BJ (cell line): ENCODE results near the gene PLXNB2. TPM values are rescaled to one million over a fixed set of nuclear protein-coding genes. Genes with fewer than 3 reads are reported as not detected.

Experiments
- CTCF ChIA-PET: fragments of 350-600 bp; formaldehyde crosslinking; extraction: SDS; loops from one replicate; lab custom pipeline; 2021; ENCODE audit warnings: antibody characterized with exemption, inconsistent platforms; lab: Yijun Ruan, JAX
- POLR2A ChIA-PET: fragments of 300-600 bp; sonication (Branson Sonifier 250); formaldehyde crosslinking; extraction: SDS; loops from one replicate; lab custom pipeline; 2021; ENCODE audit warnings: antibody characterized with exemption; lab: Charles Lee
- DNase-seq: peaks from one replicate; pipeline ENCODE4 v3.0.0-alpha.2; 2011; ENCODE audit warnings: low read depth
- H3K27me3 ChIP-seq: 2 replicates; pipeline ENCODE4 v1.6.0; 2011; ENCODE audit warnings: low read length; ENCODE audit not compliant: control insufficient read depth, insufficient read depth
- H3K36me3 ChIP-seq: 2 replicates; pipeline ENCODE4 v1.5.1; 2011; ENCODE audit warnings: low read length; ENCODE audit not compliant: control insufficient read depth, insufficient read depth
- H3K4me3 ChIP-seq: 2 replicates; pipeline ENCODE4 v1.5.1; 2011; ENCODE audit warnings: low read depth, mild to moderate bottlenecking, control low read depth, low read length
- CTCF ChIP-seq: IDR thresholded peaks from 2 replicates; pipeline ENCODE4 v1.5.1; 2011; ENCODE audit warnings: low read depth, mild to moderate bottlenecking, control low read depth, inconsistent platforms, low read length, moderate library complexity; ENCODE audit not compliant: insufficient read depth
- polyA plus RNA-seq: library from polyadenylated mRNA; depleted of rRNA; stranded (reverse); fragments of >200 nt; gene quantifications from 2 replicates; pipeline ENCODE4 v1.2.3, GENCODE V29; 2011

PLXNB2 gene
- polyA plus RNA-seq, 1 experiment = 143 TPM

- ChIA-PET CTCF (interaction anchor here (1.4 kb wide), 1 partner anchor 30 kb away, joined by 3 read pairs; no protein-coding TSS in a partner anchor), POLR2A (no interaction called here)
- DNase-seq = no peak
- Histone ChIP-seq H3K36me3 (peaks cover 20% of the 10 kb centered on the region), H3K27me3 (no peaks in the 10 kb centered on the region), H3K4me3 (no peak overlapping the region)
- no peak for TF ChIP-seq CTCF
Measured at GRCh38 chr22:50297510-50298265, 9.8 kb downstream of the PLXNB2 start.

GRCh38 chr22:50296658-50297490 is 10.6 kb downstream of the PLXNB2 start:
- ChIA-PET CTCF (interaction anchor here (1.4 kb wide), 1 partner anchor 30 kb away, joined by 3 read pairs; no protein-coding TSS in a partner anchor), POLR2A (no interaction called here)
- TF ChIP-seq CTCF = no peak
- Histone ChIP-seq H3K36me3 (peaks cover 18% of the 10 kb centered on the region), H3K27me3 (no peaks in the 10 kb centered on the region), H3K4me3 (no peak overlapping the region)
- DNase-seq = no peak

- DNase-seq = no peak
- ChIA-PET CTCF (interaction anchor here (0.6 to 3.9 kb wide), 6 partner anchors 10 to 32 kb away, joined by 3 to 25 read pairs (median 12); partner anchors contain the start of gene DENND6B), POLR2A (interaction anchor here (0.5 kb wide), 1 partner anchor 23 kb away, joined by 3 read pairs; no protein-coding TSS in a partner anchor)
- Histone ChIP-seq H3K27me3 (no peaks in the 10 kb centered on the region), H3K36me3 (peaks cover 25% of the 10 kb centered on the region), H3K4me3 (no peak overlapping the region)
- no peak for TF ChIP-seq CTCF
Measured at GRCh38 chr22:50294319-50294656, 13.2 kb downstream of the PLXNB2 start.

- ChIA-PET CTCF (interaction anchor here (0.6 to 3.9 kb wide), 8 partner anchors 11 to 48 kb away, joined by 3 to 25 read pairs (median 5); partner anchors contain the start of gene DENND6B), POLR2A (interaction anchor here (0.5 to 1.4 kb wide), 4 partner anchors 8 to 81 kb away, joined by 3 read pairs; no protein-coding TSS in a partner anchor)
- no peaks in the 10 kb centered on the region for H3K27me3 ChIP-seq
- no peak for TF ChIP-seq CTCF
- no peak for DNase-seq
- H3K36me3 ChIP-seq = peaks cover 30% of the 10 kb centered on the region
- peak overlapping the region; percentile 25 for H3K4me3 ChIP-seq
Measured at GRCh38 chr22:50293441-50294318, 13.8 kb downstream of the PLXNB2 start.
